GM12874 (cell line): Measurements from ENCODE around the gene SLC6A15.

ENCODE experiments used
- CTCF ChIP-seq: IDR thresholded peaks from 2 replicates; pipeline ENCODE4 v1.5.1; 2011; ENCODE audit warnings: low read depth, mild to moderate bottlenecking, control low read depth, low read length, moderate library complexity; ENCODE audit not compliant: insufficient read depth

The SLC6A15 gene

GRCh38 chr12:84929501-84929900, 16.9 kb upstream of the SLC6A15 start:
- TF ChIP-seq CTCF, result no peak

GRCh38 chr12:84924981-84925380, 12.4 kb upstream of the SLC6A15 start:
- TF ChIP-seq CTCF, result no peak

- no peak for TF ChIP-seq CTCF
Observed at GRCh38 chr12:84922693-84923092, 10.1 kb upstream of the SLC6A15 start.

GRCh38 chr12:84920331-84920730, 7.7 kb upstream of the SLC6A15 start:
- TF ChIP-seq CTCF, result no peak

GRCh38 chr12:84919271-84919670, 6.7 kb upstream of the SLC6A15 start:
- no peak for TF ChIP-seq CTCF

- TF ChIP-seq CTCF, result no peak
Observed at GRCh38 chr12:84913129-84913515, 523 bp upstream of the SLC6A15 start.

- no peak for TF ChIP-seq CTCF
Observed at GRCh38 chr12:84911271-84912197, 1.1 kb downstream of the SLC6A15 start.
